Large intestine (tissue), 3 donors: ENCODE measurements around the gene UCK1. TPM values are rescaled to one million over a fixed set of nuclear protein-coding genes. Genes with fewer than 3 reads are reported as not detected.

Experiments used
- DNase-seq, 2 donors: peaks; one replicate each; pipeline versions ENCODE4 v3.0.0 to v3.0.0-alpha.2; 2013
- H3K27ac ChIP-seq: one replicate; pipeline ENCODE4 v1.5.1; 2013; ENCODE audit warnings: low read length
- H3K27me3 ChIP-seq: 2 replicates; pipeline ENCODE4 v1.6.1; 2013; ENCODE audit warnings: low read length; ENCODE audit not compliant: control insufficient read depth, insufficient read depth
- H3K36me3 ChIP-seq: 2 replicates; pipeline ENCODE4 v1.6.1; 2013; ENCODE audit warnings: low read length; ENCODE audit not compliant: control insufficient read depth, insufficient read depth
- H3K4me1 ChIP-seq: one replicate; pipeline ENCODE4 v1.6.1; 2013; ENCODE audit warnings: low read length; ENCODE audit not compliant: control insufficient read depth, insufficient read depth
- H3K4me3 ChIP-seq: one replicate; pipeline ENCODE4 v1.5.1; 2013; ENCODE audit warnings: low read length
- H3K9me3 ChIP-seq: one replicate; pipeline ENCODE4 v1.6.1; 2013; ENCODE audit warnings: mild to moderate bottlenecking, low read depth, low read length, moderate library complexity; ENCODE audit not compliant: control insufficient read depth
- WGBS: methylation state at CpG from one replicate; pipeline ENCODE4 v1.1.5; 2013; ENCODE audit warnings: low lambda C conversion rate; ENCODE audit not compliant: insufficient coverage; 5-methylcytosine and 5-hydroxymethylcytosine counted together
- polyA plus RNA-seq: library from polyadenylated mRNA; unstranded; fragments of 120-200 nt; gene quantifications from one replicate; pipeline ENCODE4 v1.2.1, GENCODE V29; 2013

The UCK1 gene
- polyA plus RNA-seq, 1 donor, result 33.9 TPM

GRCh38 chr9:131511880-131512279 is 19.2 kb downstream of the UCK1 start:
- H3K36me3 ChIP-seq, result peaks cover 77% of the 10 kb centered on the region
- no CpG with 5 or more reads among the region's 6 CpGs for WGBS
- no peak for DNase-seq
- no peaks in the 10 kb centered on the region for H3K27me3 ChIP-seq
- H3K4me3 ChIP-seq, result no peak overlapping the region
- H3K4me1 ChIP-seq, result no peaks in the 10 kb centered on the region
- no peak overlapping the region for H3K27ac ChIP-seq
- no peaks in the 10 kb centered on the region for H3K9me3 ChIP-seq

GRCh38 chr9:131511416-131511815 is 19.6 kb downstream of the UCK1 start:
- Histone ChIP-seq H3K27me3 (no peaks in the 10 kb centered on the region), H3K27ac (no peak overlapping the region), H3K4me1 (no peaks in the 10 kb centered on the region), H3K9me3 (no peaks in the 10 kb centered on the region), H3K4me3 (no peak overlapping the region), H3K36me3 (peaks cover 72% of the 10 kb centered on the region)
- WGBS, result 100% methylated on average over 1 of the region's 7 CpGs
- DNase-seq, result no peak

- no peak overlapping the region for H3K4me3 ChIP-seq
- peaks cover 21% of the 10 kb centered on the region for H3K36me3 ChIP-seq
- H3K27ac ChIP-seq, result no peak overlapping the region
- WGBS, result no CpG with 5 or more reads among the region's 8 CpGs
- DNase-seq, result no peak
- H3K4me1 ChIP-seq, result peaks cover 17% of the 10 kb centered on the region
- no peaks in the 10 kb centered on the region for H3K27me3 ChIP-seq
- no peaks in the 10 kb centered on the region for H3K9me3 ChIP-seq
Measured at GRCh38 chr9:131505012-131505411, 26.1 kb downstream of the UCK1 start.

- H3K4me3 ChIP-seq, result peak overlapping the region; percentile 73
- no peak overlapping the region for H3K27ac ChIP-seq
- DNase-seq, result peak in 1 of 2 donors; percentile 37
- H3K9me3 ChIP-seq, result no peaks in the 10 kb centered on the region
- H3K27me3 ChIP-seq, result no peaks in the 10 kb centered on the region
- peaks cover 25% of the 10 kb centered on the region for H3K36me3 ChIP-seq
- H3K4me1 ChIP-seq, result peaks cover 17% of the 10 kb centered on the region
- no CpG with 5 or more reads among the region's 32 CpGs for WGBS
Measured at GRCh38 chr9:131503626-131504465, 27.2 kb downstream of the UCK1 start.

GRCh38 chr9:131502781-131503625 is 28.1 kb downstream of the UCK1 start, which contains the start of gene POMT1:
Gene POMT1, plus strand, starts transcription at chr9:131502918. Its CDS starts 1,301 bp downstream, at chr9:131504219.
- Histone ChIP-seq H3K4me1 (peaks cover 17% of the 10 kb centered on the region), H3K36me3 (peaks cover 32% of the 10 kb centered on the region), H3K27me3 (no peaks in the 10 kb centered on the region), H3K4me3 (peak within 1 kb of the TSS; percentile 73), H3K9me3 (no peaks in the 10 kb centered on the region), H3K27ac (no peak within 1 kb of the TSS)
- DNase-seq, result peak; percentile 84 to 86
- WGBS, result no CpG with 5 or more reads among the region's 83 CpGs

GRCh38 chr9:131500939-131501541 is 30.0 kb downstream of the UCK1 start:
- Histone ChIP-seq H3K36me3 (peaks cover 44% of the 10 kb centered on the region), H3K4me3 (no peak overlapping the region), H3K27me3 (no peaks in the 10 kb centered on the region), H3K9me3 (no peaks in the 10 kb centered on the region), H3K27ac (peak overlapping the region; percentile 22), H3K4me1 (peaks cover 30% of the 10 kb centered on the region)
- WGBS, result no CpG with 5 or more reads among the region's 5 CpGs
- DNase-seq, result peak in 1 of 2 donors; percentile 37

- WGBS, result no CpG with 5 or more reads among the region's 12 CpGs
- peaks cover 32% of the 10 kb centered on the region for H3K4me1 ChIP-seq
- no peaks in the 10 kb centered on the region for H3K9me3 ChIP-seq
- DNase-seq, result no peak
- H3K36me3 ChIP-seq, result peaks cover 50% of the 10 kb centered on the region
- H3K27me3 ChIP-seq, result no peaks in the 10 kb centered on the region
- H3K27ac ChIP-seq, result no peak overlapping the region
- H3K4me3 ChIP-seq, result no peak overlapping the region
Measured at GRCh38 chr9:131500377-131500776, 30.7 kb downstream of the UCK1 start.

- H3K27me3 ChIP-seq, result no peaks in the 10 kb centered on the region
- DNase-seq, result no peak
- no peak overlapping the region for H3K4me3 ChIP-seq
- H3K9me3 ChIP-seq, result no peaks in the 10 kb centered on the region
- no CpG with 5 or more reads among the region's 7 CpGs for WGBS
- peaks cover 61% of the 10 kb centered on the region for H3K36me3 ChIP-seq
- peaks cover 30% of the 10 kb centered on the region for H3K4me1 ChIP-seq
- H3K27ac ChIP-seq, result no peak overlapping the region
Measured at GRCh38 chr9:131499254-131499767, 31.8 kb downstream of the UCK1 start.

- H3K4me3 ChIP-seq, result no peak overlapping the region
- WGBS, result 60% methylated on average over 1 of the region's 10 CpGs
- H3K27ac ChIP-seq, result peak overlapping the region; percentile 67
- DNase-seq, result peak; percentile 68 to 78
- H3K36me3 ChIP-seq, result peaks cover 85% of the 10 kb centered on the region
- H3K9me3 ChIP-seq, result no peaks in the 10 kb centered on the region
- no peaks in the 10 kb centered on the region for H3K27me3 ChIP-seq
- peaks cover 17% of the 10 kb centered on the region for H3K4me1 ChIP-seq
Measured at GRCh38 chr9:131496844-131497405, 34.1 kb downstream of the UCK1 start.

GRCh38 chr9:131495785-131496184 is 35.3 kb downstream of the UCK1 start:
- Histone ChIP-seq H3K27ac (no peak overlapping the region), H3K27me3 (no peaks in the 10 kb centered on the region), H3K9me3 (no peaks in the 10 kb centered on the region), H3K4me1 (peaks cover 15% of the 10 kb centered on the region), H3K36me3 (peaks cover 96% of the 10 kb centered on the region), H3K4me3 (no peak overlapping the region)
- DNase-seq, result no peak
- WGBS, result no CpG with 5 or more reads among the region's 22 CpGs
